IMR-90 (cell line): ENCODE measurements around the gene FHDC1. TPM values are rescaled to one million over a fixed set of nuclear protein-coding genes. Genes with fewer than 3 reads are reported as not detected.

Source experiments
- ATAC-seq: fragments of 200-7000 bp; cut with Tn5 transposase; 2 replicates; pipeline ENCODE4 v1.9.1; 2020; ENCODE audit warnings: low read depth, mild to moderate bottlenecking, moderate library complexity
- BruUV-seq: library from RNA; stranded (reverse); fragments of 400-500 nt; replicated peaks from 2 replicates; lab custom pipeline; 2021; lab: Mats Ljungman, UMichigan
- CTCF ChIA-PET: fragments of 300-600 bp; formaldehyde crosslinking; extraction: SDS; loops from one replicate; lab custom pipeline; 2021; ENCODE audit warnings: antibody characterized with exemption; lab: Yijun Ruan, JAX
- POLR2A ChIA-PET: fragments of 300-600 bp; sonication (Branson Sonifier 250); formaldehyde crosslinking; loops from one replicate; lab custom pipeline; 2022; ENCODE audit warnings: antibody characterized with exemption; ENCODE audit not compliant: unreplicated experiment; lab: Charles Lee
- DNase-seq: peaks from one replicate; pipeline ENCODE4 v3.0.0; 2013
- H2AFZ ChIP-seq: replicated peaks from 2 replicates; pipeline ENCODE3; 2013; ENCODE audit warnings: low read length, mild to moderate bottlenecking; ENCODE audit not compliant: poor library complexity
- H2AK5ac ChIP-seq: 2 replicates; pipeline ENCODE4 v1.6.1; 2013; ENCODE audit warnings: low read depth, low read length, inconsistent platforms
- H2AK9ac ChIP-seq: replicated peaks from 2 replicates; pipeline ENCODE3; 2013; ENCODE audit warnings: mild to moderate bottlenecking, low read depth, low read length, moderate library complexity; ENCODE audit not compliant: poor library complexity
- H2BK120ac ChIP-seq: 2 replicates; pipeline ENCODE4 v1.6.1; 2013; ENCODE audit warnings: low read depth, low read length, inconsistent platforms
- H2BK15ac ChIP-seq: 3 replicates; pipeline ENCODE4 v1.6.1; 2013; ENCODE audit warnings: low read depth, low read length, inconsistent platforms
- H2BK20ac ChIP-seq: 2 replicates; pipeline ENCODE4 v1.6.1; 2013; ENCODE audit warnings: low read depth, mild to moderate bottlenecking, inconsistent platforms, low read length, moderate library complexity
- H2BK5ac ChIP-seq: 2 replicates; pipeline ENCODE4 v1.6.1; 2013; ENCODE audit warnings: mild to moderate bottlenecking, low read depth, low read length, inconsistent platforms; ENCODE audit not compliant: poor library complexity, severe bottlenecking
- H3K14ac ChIP-seq: replicated peaks from 2 replicates; pipeline ENCODE4 v1.6.1; 2013; ENCODE audit warnings: low read depth, low read length, inconsistent platforms
- H3K18ac ChIP-seq: 2 replicates; pipeline ENCODE4 v1.6.1; 2013; ENCODE audit warnings: low read depth, low read length, control low read depth
- H3K23ac ChIP-seq: 2 replicates; pipeline ENCODE4 v1.6.1; 2013; ENCODE audit warnings: low read depth, low read length, inconsistent platforms
- H3K27ac ChIP-seq: 2 replicates; pipeline ENCODE4 v1.5.1; 2013; ENCODE audit warnings: mild to moderate bottlenecking, control low read depth, low read length; ENCODE audit not compliant: insufficient read depth
- H3K27me3 ChIP-seq: 2 replicates; pipeline ENCODE4 v1.6.1; 2013; ENCODE audit warnings: low read length; ENCODE audit not compliant: control insufficient read depth, insufficient read depth
- H3K36me3 ChIP-seq: 2 replicates; pipeline ENCODE4 v1.6.1; 2013; ENCODE audit warnings: low read length, mixed read lengths; ENCODE audit not compliant: control insufficient read depth, insufficient read depth
- H3K4ac ChIP-seq: 2 replicates; pipeline ENCODE4 v1.6.1; 2013; ENCODE audit warnings: low read depth, low read length, inconsistent platforms
- H3K4me1 ChIP-seq: 2 replicates; pipeline ENCODE4 v1.6.1; 2013; ENCODE audit warnings: low read length, mixed read lengths; ENCODE audit not compliant: control insufficient read depth, insufficient read depth
- H3K4me2 ChIP-seq: 2 replicates; pipeline ENCODE4 v1.6.1; 2013; ENCODE audit warnings: low read depth, mild to moderate bottlenecking, control low read depth, low read length, moderate library complexity
- H3K4me3 ChIP-seq: 2 replicates; pipeline ENCODE4 v1.5.1; 2013; ENCODE audit warnings: low read depth, mild to moderate bottlenecking, control low read depth, low read length, moderate library complexity; ENCODE audit not compliant: insufficient read depth
- H3K56ac ChIP-seq: 2 replicates; pipeline ENCODE4 v1.6.1; 2013; ENCODE audit warnings: low read length, inconsistent platforms; ENCODE audit not compliant: insufficient read depth; ENCODE audit errors: extremely low read depth
- H3K79me1 ChIP-seq, 2 experiments: 2 replicates each; pipeline ENCODE4 v1.6.1; 2013; ENCODE audit warnings: low read length in 2 of 2, inconsistent platforms in 1 of 2, low read depth in 1 of 2
- H3K9ac ChIP-seq: 2 replicates; pipeline ENCODE4 v1.6.1; 2013; ENCODE audit warnings: low read depth, low read length, control low read depth
- H3K9me1 ChIP-seq: 2 replicates; pipeline ENCODE4 v1.6.1; 2013; ENCODE audit warnings: low read length, inconsistent platforms; ENCODE audit not compliant: insufficient read depth
- H3K9me3 ChIP-seq: 2 replicates; pipeline ENCODE4 v1.6.1; 2013; ENCODE audit warnings: low read length; ENCODE audit not compliant: control insufficient read depth, insufficient read depth
- H4K20me1 ChIP-seq: 2 replicates; pipeline ENCODE4 v1.6.1; 2013; ENCODE audit warnings: low read length, inconsistent platforms; ENCODE audit not compliant: insufficient read depth
- H4K5ac ChIP-seq: 2 replicates; pipeline ENCODE4 v1.6.1; 2013; ENCODE audit warnings: mild to moderate bottlenecking, low read depth, low read length, control low read depth
- H4K8ac ChIP-seq, 2 experiments: 2 replicates each; pipeline ENCODE4 v1.6.1; 2013; ENCODE audit warnings: low read depth in 2 of 2, low read length in 2 of 2, control low read depth in 1 of 2, inconsistent platforms in 1 of 2
- H4K91ac ChIP-seq: 2 replicates; pipeline ENCODE4 v1.6.1; 2013; ENCODE audit warnings: low read depth, low read length, inconsistent platforms; ENCODE audit not compliant: insufficient read depth
- FOS ChIP-seq: fragments of 150-350 bp; IDR thresholded peaks from 2 replicates; pipeline ENCODE4 v1.6.1; 2016; ENCODE audit warnings: low read depth, low read length
- RCOR1 ChIP-seq: IDR thresholded peaks from 2 replicates; pipeline ENCODE4 v1.6.1; 2012; ENCODE audit warnings: mild to moderate bottlenecking, low read length, improper control_type of control experiment; ENCODE audit not compliant: insufficient replicate concordance
- WGBS, 2 experiments: methylation state at CpG; one replicate each; pipeline versions ENCODE4 v1.1.5 to v1.1.7; 2013; ENCODE audit warnings: missing lambda C conversion rate in 2 of 2; ENCODE audit not compliant: insufficient read length in 1 of 2; ENCODE audit errors: extremely low coverage in 2 of 2; 5-methylcytosine and 5-hydroxymethylcytosine counted together
- dilution Hi-C: fragments of 300-500 bp; cut with HindIII; formaldehyde crosslinking; loops from one replicate; pipeline ENCODE4 v1.14.3; 2018; ENCODE audit warnings: low sequenced_read_pairs; ENCODE audit not compliant: unreplicated experiment
- in situ Hi-C: fragments of 300-500 bp; cut with MboI; formaldehyde crosslinking; loops from 3 replicates; pipeline ENCODE4 v1.14.3; 2019; ENCODE audit warnings: low sequenced_read_pairs, inconsistent platforms, mixed read lengths
- intact Hi-C: fragments of 100-400 bp; cut with micrococcal nuclease; formaldehyde crosslinking; loops from 2 replicates; pipeline ENCODE4 v1.10.0; 2022
- polyA plus RNA-seq, 3 experiments: library from polyadenylated mRNA; depleted of rRNA; stranded (reverse); fragments of >200 nt; gene quantifications; 2 replicates each; pipeline ENCODE4 v1.2.3, GENCODE V29; 2012; ENCODE audit warnings: low replicate concordance in 1 of 3
- total RNA-seq: library from RNA; depleted of rRNA; stranded (reverse); fragments of >200 nt; gene quantifications from 2 replicates; pipeline ENCODE4 v1.2.3, GENCODE V29; 2012

The FHDC1 gene
- total and polyA plus RNA-seq, 2 of the 4 experiments (the other 2 are of a cell fraction): under 0.01 to 0.09 TPM

DNA sequence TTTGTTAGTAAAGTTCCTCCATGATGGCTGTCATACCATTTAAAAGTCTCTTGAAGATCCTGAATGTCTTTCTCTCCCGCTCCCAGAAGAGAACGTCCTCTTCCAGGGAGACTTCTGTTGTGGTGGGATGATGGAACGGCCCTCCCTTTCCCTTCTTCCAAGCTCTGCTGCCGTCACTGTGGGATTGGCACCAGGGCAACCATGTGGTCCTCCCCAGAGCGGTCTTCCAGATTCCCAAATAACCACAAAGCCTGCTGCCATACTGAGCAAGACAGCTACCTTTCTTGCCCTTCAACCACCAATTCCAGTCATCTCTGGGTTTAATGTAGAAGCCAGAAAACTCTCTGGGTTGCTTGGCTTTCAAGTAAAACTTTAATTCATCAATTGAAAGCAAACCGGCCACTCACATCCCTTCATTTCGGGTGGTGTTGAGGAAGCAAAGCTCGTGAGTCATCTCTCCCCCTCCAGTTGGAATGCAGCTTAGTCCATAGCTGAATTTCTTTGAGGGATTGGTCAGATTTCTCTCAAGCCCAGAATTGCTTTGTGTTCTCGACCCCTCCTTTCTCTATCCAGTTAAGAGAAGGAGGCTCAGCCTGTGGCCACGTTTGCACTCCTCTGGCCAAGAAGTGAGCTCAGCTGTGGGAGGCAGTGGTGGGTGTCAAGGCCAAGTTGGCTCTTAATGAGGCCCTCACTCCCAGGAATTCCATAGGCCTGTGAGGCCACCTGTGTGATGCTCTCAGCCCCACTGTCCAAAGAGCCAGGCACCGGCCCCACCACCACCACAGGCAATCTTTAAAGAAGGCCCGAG, 36.9 kb downstream of the FHDC1 start:
- no peak for TF ChIP-seq RCOR1
- TF ChIP-seq FOS: peak; percentile 50; the same call in 1 of the 2 replicates
- Histone ChIP-seq H3K18ac (peak overlapping the region; percentile 13), H4K91ac (peak overlapping the region; percentile 85), H3K27ac (peak overlapping the region; percentile 31; the same call in 1 of the 2 replicates), H3K36me3 (no peaks in the 10 kb centered on the region), H3K4me2 (0 out of 2 replicates have a peak overlapping the region, but pooled peaks have one; percentile 23), H3K14ac (peak overlapping the region; percentile 61), H2BK5ac (peak overlapping the region; percentile 6), H3K9me1 (peaks cover 8% of the 10 kb centered on the region), H2BK20ac (peak overlapping the region; percentile 85), H3K56ac (no peak overlapping the region), H2AK9ac (peak overlapping the region; percentile 60), H4K5ac (peak overlapping the region; percentile 55; the same call in 1 of the 2 replicates), H2AK5ac (peak overlapping the region; percentile 63; the same call in 1 of the 2 replicates), H3K27me3 (peaks cover 2% of the 10 kb centered on the region), H3K23ac (peak overlapping the region; percentile 32; the same call in 1 of the 2 replicates), H4K8ac (peak overlapping the region; percentile 18 to 71; a peak in 2 of 4 replicates), H3K4ac (peak overlapping the region; percentile 66), H4K20me1 (no peaks in the 10 kb centered on the region), H2BK15ac (peak overlapping the region; percentile 74; the same call in 1 of the 3 replicates), H3K79me1 (no peaks in the 10 kb centered on the region), H3K4me1 (peaks cover 5% of the 10 kb centered on the region), H3K4me3 (no peak overlapping the region), H3K9me3 (no peaks in the 10 kb centered on the region), H2AFZ (peak overlapping the region; percentile 83), H3K9ac (no peak overlapping the region), H2BK120ac (peak overlapping the region; percentile 80)
- in situ Hi-C loops (no loop called here), dilution Hi-C loops (no loop called here), intact Hi-C loops (no loop called here)
- ATAC-seq (peak; percentile 93), DNase-seq (peak; percentile 92)
- CTCF ChIA-PET: interaction anchor here (1.2 kb wide), 1 partner anchor 155 kb away, joined by 4 read pairs; no protein-coding TSS in a partner anchor
- POLR2A ChIA-PET: interaction anchor here (0.6 kb wide), 1 partner anchor 11 kb away, joined by 4 read pairs; no protein-coding TSS in a partner anchor
- BruUV-seq: no TSS peak
- no CpG with 5 or more reads among the region's 12 CpGs for WGBS, 2 experiments
